Cerebellar cortex (tissue), 1 donor: Measurements from ENCODE around the gene B3GLCT.
"Not testable (repeated sequence)": the region's sequence is repeated elsewhere in the genome, so short reads cannot be mapped to it uniquely, and the experiment has no call there.

Source experiments
- DNase-seq: peaks from one replicate; pipeline ENCODE4 v3.0.0-alpha.2; 2015; ENCODE audit warnings: low spot score

B3GLCT gene

DNA sequence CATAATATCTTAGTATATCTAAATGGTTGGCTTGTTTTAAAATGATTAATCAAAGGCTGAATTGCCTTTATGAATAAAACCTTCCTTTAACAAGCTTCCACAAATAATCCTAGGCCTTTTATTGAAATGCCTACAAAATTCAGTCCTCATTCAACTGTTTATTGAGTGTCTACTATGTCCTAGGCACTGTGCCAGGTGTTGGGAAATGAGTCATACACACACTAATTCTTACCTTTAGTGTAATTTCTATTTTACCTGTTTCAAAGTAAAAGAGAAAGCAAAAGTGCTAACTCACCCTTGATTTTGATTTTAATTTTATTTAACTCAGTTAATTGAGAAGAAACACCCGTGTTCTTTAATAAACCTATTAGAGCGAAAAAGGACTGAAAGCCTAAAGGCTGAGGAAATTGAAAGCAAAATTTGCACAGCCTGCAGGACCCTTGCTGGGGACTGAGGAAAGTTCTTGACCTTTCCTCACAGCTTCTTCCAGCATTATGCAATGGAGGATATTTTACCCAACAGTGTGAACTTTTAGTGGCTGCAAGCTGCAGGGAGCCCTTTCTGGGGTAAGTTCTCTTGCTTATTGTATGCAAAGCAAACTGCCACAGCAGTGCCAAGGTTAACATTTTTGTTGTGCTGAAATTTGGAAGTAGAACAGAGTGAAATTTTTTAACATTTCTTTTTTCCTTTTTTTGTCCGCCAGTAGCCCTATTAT is 83.1 kb downstream of the B3GLCT start:
- DNase-seq = no peak

DNA sequence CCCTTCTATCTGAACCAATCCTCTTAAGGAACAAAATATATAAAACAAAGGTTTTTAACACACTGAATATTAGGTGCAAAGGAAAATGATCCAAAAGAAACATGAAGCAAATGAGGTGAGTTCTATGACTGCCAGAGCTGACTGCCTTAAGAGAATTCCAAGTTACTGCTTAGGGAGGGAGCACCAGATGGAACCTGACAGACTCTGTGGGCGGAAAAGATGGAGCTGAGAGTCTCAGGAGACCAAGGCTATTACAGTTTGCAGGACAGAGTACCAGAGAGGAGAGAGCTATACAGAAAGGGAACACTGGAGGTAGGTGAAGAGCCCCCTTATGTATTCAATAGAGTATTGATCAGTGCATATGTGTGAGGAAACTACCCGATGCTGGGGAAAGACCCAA is 87.2 kb downstream of the B3GLCT start:
- no peak for DNase-seq

DNA sequence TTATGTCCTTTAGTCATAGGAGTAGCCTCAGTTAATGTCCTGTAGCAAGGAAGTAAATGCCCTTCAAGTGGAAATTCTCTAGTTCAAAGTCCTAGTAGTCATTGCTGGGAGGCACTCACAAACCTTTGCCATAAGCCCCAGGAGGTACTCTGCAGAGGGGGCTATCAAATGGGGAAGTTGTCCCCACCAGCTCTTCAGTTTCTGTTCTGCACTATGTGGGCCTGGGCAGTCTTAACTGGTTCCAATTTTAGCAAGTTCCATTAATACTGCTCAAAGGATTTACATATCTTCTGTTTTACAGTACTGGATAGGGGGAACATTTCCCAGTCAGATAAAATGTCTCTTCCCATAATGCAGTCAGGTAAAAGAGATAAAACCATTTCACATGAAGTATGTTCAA is 101.3 kb downstream of the B3GLCT start:
- no peak for DNase-seq

DNA sequence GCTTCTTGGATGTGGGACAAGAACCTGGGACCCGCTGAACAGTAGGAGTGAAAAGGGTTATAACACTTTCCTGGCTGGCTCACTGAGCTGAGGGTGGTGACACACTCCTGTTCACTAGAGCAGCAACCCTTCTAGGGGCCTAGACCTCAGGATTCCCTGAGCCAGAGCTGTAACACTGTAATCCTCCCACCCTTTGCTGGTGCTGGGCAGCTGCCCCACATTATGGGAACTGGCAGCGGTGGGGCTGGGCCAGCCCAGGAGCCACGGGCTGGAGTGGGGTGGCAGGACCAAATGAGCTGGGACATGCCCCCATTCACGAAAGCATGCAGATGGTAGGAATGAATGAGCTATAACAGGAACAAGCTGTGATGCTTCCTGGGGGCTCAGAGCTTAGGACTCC is 110.6 kb downstream of the B3GLCT start:
- DNase-seq = no peak

DNA sequence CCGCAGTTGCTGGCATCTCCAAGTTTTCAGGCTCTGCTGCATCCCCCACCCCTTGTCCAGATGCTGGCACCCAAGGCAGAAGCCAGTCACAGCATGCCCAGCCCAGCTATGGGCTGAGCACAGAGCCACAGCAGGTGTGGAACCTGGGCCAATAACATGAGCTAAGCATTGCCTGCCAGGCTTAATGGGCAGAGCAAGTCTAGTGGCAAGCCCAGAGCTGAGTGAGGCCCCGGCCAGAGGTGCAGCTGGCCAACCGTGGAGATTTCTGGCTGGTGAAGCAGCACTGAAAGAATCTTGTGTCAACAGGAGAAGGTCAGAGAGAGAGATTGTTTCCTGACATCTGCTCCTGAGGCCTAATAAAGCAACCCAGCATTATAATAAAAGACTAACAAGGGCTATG is 111.0 kb downstream of the B3GLCT start:
- no peak for DNase-seq

DNA sequence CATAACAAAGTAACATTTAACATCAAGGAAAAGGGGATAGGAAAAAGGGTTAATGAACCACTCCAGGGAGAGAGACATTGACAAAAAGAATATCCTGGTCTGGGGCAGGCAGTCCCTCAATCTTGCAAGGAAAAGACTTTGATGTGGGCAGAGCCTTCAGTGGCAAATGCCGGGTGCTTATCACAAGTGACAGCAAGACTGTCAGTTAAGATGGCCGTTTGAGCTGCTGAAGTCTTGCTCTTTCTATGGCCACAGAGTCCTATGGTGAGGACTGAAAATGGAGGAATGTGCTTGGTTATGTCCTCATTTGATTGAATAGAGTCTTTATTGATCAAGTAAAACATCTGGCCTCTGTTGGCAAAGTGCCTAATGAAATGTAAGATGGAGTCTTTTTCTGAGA is 112.1 kb downstream of the B3GLCT start:
- DNase-seq = no peak

DNA sequence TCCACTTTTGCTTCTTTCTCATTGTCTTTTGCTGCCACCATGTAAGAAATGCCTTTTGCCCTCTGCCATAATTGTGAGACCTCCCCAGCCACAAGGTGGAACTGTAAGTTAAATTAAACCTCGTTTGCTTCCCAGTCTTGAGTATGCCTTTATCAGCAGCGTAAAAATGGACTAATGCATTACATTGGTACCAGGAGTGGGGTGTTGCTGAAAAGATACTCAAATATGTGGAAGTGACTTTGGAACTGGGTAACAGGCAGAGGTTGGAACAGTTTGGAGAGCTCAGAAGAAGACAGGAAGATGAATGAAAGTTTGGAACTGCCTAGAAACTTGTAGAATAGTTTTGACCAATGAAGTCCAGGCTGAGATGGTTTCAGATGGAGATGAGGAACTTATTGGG is 115.2 kb downstream of the B3GLCT start:
- no peak for DNase-seq

DNA sequence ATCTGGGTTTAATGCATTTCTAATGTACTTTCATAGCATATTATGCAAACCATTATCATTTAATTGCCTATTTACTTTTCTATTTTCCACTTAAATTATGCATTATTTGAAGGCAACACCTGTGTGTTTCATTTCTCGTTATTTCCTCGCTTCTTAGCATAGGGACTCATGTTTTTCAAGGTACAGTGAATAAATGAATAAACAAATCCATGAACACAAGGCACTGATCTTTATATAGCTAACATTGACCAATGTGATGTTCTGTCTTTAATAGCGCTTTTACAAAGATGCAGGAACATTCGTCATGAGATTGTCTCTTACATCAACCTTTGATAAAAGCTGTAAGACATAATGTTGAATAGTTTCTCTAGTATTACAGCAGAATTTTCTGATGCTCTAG is 121.2 kb downstream of the B3GLCT start:
- no peak for DNase-seq

DNA sequence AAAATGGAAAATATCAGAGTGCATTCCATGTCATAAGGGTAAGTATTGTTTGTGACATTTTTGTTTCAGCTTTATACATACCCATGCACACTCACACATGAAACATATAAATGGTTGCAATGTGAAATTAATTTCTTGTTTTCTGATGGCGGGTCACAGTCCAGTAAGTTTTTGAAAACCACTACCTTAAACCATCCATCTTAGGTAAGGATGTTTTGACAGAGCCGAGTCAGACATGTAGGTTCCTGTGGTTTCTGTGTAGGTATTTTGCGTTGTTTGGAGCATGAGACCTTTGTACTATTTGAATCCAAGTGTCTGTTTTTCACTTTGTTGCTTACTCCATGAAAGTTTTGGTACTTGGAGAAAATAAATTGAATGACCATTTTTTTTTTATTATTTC is 121.7 kb downstream of the B3GLCT start:
- DNase-seq = no peak

DNA sequence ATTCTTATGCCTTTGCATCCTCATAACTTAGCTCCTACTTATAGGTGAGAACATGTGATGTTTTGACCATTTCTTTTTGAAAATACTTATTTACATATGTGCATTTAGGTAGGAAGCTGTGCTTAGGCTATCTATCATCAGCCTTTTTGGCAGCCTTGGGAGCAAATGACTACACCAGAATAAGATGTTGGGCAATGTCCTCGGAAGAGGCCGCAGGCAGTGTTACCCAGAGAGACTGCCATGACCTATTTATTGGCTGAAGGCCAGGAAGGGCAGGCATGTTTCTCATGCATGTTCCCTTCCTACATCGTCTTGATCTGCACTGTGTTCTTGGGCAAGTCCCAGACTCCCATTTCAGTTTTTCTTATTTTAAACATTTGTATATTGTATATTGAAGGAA is 122.3 kb downstream of the B3GLCT start:
- DNase-seq = no peak

DNA sequence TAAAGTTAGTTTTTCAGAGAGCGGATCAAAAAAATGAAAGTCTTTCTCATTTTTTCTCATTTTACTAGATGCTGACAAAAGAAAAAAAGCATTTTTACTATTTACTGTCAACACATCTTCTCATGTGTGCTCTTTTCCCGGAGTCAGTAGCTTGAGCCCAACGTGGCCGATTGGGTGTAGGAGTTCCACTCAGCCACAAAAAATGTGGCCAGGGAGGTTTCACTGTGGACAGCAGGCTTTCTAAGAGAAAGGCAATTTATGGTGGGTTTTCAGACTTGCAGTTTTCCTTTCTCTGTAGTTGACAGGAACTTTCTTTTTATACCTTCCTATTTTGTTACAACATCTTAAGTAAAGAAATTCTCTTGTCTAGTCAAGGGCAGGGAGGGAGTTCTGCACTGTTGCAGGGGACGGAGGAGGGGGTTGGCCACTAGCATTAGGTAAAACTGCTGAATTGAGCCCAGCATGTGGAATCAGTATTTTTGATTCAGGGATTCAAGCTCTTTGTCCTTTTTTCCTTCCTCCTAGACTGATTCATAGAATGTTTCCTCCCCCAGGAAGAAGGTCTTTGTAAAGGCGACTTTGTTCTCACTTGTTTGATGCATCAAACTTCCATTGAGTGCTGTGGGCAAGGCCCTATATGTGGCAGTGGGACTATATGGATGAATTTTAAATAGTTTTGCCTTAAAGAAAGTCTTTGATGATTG is 123.1 kb downstream of the B3GLCT start:
- DNase-seq = no peak

DNA sequence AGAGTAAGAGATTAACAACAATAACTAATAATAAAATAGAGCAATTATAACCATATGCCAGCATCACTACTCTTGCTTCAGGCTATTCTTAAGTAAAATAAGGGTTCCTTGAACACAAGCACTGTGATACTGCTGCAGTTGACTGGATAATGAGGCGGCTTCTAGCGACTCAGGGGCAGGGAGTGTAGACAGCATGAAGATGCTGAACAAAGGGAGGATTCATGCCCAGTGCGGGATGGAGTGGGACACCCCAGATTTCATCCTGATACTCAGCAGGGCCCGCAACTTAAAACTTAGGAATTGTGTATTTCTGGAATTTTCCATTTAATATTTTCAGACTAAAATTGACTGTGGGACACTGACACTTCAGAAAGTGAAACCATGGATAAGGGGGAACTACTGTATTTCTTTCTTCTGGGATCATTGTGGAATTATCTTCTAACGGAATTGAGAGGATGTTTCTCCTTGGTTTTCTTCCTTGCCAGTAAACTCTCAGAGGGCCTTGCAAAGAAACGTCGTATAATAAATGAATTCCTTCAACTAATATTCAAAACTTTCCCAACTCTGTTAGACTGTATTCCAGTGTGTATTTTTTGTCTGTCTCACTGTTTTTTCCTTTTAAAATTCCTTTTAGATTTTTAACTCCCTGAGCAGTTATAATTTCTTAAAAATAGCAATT is 127.5 kb downstream of the B3GLCT start:
- no peak for DNase-seq

DNA sequence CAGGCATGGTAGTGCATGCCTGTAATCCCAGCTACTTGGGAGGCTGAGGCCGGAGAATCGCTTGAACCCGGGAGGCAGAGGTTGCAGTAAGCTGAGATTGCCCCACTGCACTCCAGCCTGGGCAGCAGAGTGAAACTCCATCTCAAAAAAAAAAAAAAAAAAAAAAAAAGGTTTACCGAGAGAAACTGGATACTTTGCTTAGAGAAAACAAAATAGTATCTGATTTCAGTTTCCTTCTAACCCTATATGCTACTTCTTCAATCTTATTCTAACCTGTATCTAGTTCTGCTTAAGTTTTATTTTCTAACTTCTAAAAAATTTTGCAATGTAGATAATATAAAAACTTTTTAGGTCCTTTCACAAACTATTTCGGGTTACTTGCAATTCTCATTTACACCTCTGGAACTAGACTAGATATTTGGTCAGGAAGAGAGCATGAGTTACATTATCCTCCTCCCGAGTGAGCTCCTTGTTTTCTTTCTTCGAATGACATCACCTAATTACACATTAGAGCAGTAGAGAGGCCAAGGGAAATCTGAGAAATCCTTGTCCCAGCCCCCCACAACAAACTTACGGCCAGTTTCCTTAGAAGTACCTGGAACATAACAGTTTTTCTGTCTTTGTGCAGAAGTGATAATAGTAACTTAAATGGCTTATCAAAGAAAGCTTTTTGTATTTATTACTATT is 128.9 kb downstream of the B3GLCT start:
- no peak for DNase-seq

DNA sequence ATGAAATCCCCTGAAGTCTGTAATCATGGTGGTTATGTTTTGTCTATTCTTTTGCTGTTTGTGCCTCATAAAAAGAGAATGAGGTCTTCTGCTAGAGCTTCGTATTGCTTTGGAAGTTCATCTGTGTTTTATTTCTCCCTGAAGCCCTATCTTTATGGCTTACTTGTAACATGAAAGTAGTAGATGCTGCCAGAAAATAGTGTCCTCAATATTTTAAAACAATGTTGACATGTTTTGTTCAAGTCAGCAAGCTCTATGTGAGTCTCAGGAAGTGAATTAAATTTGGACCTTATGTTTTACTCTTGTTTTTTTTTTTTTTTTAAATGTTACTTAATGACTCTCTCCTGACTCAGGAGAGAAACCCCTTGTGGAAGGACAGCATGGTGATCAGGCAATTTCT is 130.5 kb downstream of the B3GLCT start:
- no peak for DNase-seq

DNA sequence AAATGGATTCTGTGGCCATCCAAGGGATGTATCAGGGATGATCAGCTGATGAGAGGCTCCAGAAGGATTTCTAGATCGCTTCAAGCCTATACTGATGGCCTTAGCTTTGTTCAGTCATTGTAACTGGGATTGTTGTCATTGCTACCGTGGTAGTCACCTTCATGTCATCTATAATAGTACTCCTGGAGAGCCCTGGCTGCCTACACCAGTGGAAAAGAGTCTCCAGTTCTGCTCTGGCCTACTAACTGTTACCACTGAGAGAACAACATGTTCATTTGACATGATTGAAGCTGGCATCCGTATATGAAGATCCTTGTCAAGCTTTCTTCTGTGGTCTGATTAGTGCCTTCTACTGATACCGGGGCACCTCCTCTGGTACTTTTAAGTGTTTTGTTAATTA is 131.3 kb downstream of the B3GLCT start:
- DNase-seq = no peak

DNA sequence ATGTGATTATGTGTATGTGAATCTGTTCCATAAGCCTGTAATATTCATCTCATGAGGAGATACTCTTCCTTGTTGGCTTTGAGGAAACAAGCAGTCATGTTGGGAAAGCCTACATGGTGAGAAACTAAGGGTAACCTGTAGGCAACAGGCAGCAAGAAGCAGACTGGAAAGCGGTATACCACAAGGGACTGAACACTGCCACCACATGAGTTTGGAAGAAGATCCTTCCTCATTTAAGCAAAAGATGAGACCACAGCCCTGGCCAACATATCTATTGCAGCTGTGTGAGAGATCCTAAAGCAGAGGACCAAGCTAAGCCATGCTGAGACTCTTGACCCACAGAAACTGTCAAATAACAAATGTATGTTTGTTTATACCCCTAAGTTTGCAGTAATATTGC is 134.8 kb downstream of the B3GLCT start:
- no peak for DNase-seq

DNA sequence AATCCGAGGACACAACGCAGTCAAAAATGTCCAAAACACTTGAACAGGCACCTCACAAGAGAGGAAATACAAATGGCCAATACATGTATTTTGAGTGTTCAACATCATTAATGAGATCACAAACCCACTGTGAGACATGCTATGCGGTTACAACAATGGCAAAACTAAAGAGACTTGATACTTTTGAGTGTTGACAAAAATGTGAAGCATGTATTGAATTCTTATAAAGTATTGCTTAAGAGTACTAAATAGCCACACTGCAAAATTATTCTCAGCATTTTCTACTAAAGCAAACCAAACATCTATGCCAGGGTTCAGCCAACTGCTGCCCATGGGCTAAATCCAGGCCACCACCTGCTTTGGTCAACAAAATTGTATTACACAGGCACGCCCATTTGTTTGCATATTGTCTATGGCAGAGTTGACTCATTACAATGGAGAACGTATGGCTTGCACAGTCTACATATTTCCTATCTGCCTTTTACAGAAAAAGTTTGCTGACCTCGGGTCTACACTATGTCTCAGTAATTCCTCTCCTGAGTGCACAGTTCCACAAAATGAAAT is 135.3 kb downstream of the B3GLCT start:
- DNase-seq = no peak

DNA sequence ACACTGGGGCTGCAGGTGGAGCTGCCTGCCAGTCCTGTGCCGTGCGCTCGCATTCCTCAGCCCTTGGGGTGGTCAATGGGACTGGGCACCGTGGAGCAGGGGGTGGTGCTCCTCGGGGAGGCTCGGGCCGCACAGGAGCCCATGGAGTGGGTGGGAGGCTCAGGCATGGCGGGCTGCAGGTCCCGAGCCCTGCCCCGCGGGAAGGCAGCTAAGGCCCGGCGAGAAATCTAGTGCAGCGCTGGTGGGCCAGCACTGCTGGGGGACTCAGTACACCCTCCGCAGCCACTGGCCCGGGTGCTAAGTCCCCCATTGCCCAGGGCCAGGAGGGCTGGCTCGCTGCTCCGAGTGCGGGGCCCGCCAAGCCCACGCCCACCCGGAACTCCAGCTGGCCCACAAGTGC is 139.8 kb downstream of the B3GLCT start:
- not testable (repeated sequence) for DNase-seq

DNA sequence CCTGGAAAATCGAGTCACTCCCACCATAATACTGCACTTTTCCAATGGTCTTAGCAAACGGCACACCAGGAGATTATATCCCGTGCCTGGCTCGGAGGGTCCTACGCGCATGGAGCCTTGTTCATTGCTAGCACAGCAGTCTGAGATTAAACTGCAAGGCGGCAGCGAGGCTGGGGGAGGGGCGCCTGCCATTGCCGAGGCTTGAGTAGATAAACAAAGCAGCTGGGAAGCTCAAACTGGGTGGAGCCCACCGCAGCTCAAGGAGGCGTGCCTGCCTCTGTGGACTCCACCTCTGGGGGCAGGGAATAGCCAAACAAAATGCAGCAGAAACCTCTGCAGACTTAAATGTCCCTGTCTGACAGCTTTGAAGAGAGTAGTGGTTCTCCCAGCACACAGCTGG is 141.1 kb downstream of the B3GLCT start:
- DNase-seq = not testable (repeated sequence)

DNA sequence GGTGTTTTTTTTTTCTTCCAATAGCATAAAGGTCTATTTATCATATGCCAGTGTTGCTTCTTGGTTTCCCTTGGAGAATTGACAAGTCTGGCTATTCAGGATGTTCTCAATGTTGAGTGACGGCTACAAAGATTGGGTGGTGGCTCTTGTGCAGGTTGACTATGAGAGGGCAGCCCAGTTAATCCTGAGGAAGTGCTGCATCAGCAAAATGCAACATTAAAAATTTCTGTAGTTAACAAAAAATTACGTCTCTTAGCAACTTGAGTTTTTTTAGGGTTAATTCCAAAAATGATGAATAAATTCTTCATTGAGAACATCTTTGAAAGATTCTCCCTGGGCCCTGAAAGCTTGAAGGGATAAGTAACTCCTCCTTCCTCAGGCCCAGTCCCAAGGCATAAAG is 147.1 kb downstream of the B3GLCT start:
- DNase-seq = no peak

DNA sequence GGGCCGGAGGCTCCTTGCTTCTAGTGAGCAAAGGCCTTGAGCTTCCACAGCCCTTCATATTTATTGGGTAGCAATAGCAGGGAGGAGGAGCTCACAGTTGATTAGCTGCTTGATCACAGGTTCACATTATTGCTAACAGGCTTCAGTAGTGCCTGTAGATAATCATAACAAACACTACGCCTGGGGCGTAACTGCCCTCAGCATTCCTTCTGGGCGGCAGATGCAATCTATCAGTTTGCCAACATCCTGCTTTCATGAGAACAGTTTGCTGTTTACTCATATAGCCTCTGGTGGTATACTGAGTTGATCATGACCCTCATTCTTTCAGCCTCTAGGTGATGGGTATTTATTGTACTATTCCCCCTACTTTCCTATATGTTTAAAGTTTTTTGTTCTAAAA is 149.4 kb downstream of the B3GLCT start:
- DNase-seq = no peak

DNA sequence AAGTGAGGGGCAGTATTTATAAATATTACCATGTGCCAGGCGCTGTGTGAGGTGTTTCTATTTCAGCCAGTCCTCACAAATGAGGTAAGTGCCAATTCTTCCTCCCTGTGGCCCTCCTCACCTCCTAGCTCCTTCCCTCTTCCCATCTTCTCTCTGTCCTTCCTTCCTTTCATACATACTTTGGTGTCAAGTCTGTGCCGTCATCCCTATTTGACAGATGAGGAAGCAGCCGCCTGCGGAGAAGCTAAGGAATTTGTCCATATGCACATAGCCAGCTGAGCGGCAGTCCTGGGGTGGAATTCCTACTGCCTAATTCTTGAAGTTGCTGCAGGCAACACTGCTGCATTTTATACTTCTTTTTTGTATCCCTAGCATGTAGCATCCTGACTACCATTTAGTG is 150.8 kb downstream of the B3GLCT start:
- DNase-seq = no peak

DNA sequence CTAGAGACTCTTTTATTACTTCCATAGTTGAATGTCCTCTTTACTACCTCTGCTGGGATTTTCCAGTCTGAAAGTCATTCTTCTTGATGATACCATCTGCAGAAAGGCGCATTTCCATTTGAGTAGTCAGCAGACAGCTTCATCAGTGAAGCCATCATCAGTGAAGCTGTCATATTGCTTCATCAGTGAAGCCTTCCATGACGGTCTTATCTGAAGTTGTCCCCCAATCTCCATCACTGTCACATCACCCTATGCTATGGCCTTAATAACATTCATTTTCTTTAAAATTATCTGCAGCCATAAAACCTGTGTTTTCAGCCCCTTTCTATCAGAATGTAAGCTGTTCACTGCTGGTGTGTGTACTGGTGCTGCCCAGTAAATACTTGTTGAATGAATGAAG is 151.6 kb downstream of the B3GLCT start:
- no peak for DNase-seq
